Cardiac muscle cell (in vitro differentiated cells and primary cell): ENCODE measurements around the gene PPP1R2C. TPM values are rescaled to one million over a fixed set of nuclear protein-coding genes. Genes with fewer than 3 reads are reported as not detected.

Experiments used
- DNase-seq, 2 donors: peaks; one replicate each; pipeline versions ENCODE4 v3.0.0 to v3.0.0-alpha.2; 2010 to 2017; ENCODE audit warnings: low read depth in 1 of 2, low spot score in 1 of 2
- H3K27ac ChIP-seq: fragments of 200-600 bp; sonication (generic); 2 replicates; pipeline ENCODE4 v1.5.1; 2016
- H3K27me3 ChIP-seq: fragments of 200-600 bp; sonication (generic); 2 replicates; pipeline ENCODE4 v1.6.0; 2016; ENCODE audit warnings: control low read depth
- H3K36me3 ChIP-seq: fragments of 200-600 bp; sonication (generic); 2 replicates; pipeline ENCODE4 v1.5.1; 2016; ENCODE audit warnings: control low read depth
- H3K4me1 ChIP-seq: fragments of 200-600 bp; sonication (generic); 2 replicates; pipeline ENCODE4 v1.8.1; 2017; ENCODE audit warnings: low read depth, mild to moderate bottlenecking, mixed run types
- H3K4me3 ChIP-seq: fragments of 200-600 bp; sonication (generic); 2 replicates; pipeline ENCODE4 v1.5.1; 2016; ENCODE audit warnings: mild to moderate bottlenecking
- H3K9me3 ChIP-seq: fragments of 200-600 bp; sonication (generic); 2 replicates; pipeline ENCODE4 v1.5.1; 2017; ENCODE audit warnings: low read depth, mild to moderate bottlenecking, control low read depth
- polyA plus RNA-seq: library from polyadenylated mRNA; unstranded; fragments of >200 nt; fragmentation: Nextera tagmentation; extraction: Ambion mirVana; gene quantifications from 2 replicates; pipeline ENCODE4 v1.2.1, GENCODE V29; 2016
- total RNA-seq: library from RNA; depleted of rRNA; stranded (reverse); fragments of >200 nt; gene quantifications from 2 replicates; pipeline ENCODE4 v1.2.3, GENCODE V29; 2016
- TF ChIP-seq, protein P1 (sequence below): IDR thresholded peaks from 2 replicates; pipeline ENCODE4 v1.5.1; 2012; ENCODE audit warnings: low read depth, mild to moderate bottlenecking, low read length

PPP1R2C gene
- total and polyA plus RNA-seq, 2 experiments from 2014 or later = not detected

DNA sequence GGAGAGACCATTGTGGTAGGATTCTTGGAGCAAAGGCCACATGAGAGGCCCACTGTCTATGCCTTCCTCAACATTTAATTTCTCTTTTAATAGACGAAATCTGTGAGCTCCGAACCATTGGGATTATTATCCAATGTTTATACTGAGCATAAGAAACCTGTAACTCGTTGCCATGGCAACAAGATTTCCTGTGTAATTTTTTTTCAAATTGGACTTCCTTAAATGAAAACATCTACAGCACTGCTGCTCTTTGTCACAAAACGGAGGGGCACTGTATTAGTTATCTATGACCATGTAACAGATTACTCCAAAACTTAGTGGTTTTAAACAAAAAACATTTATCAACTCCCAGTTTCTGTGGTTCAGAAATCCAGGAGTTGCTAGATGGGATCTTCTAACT is 38.7 kb downstream of the PPP1R2C start:
- TF ChIP-seq, protein P1, sequence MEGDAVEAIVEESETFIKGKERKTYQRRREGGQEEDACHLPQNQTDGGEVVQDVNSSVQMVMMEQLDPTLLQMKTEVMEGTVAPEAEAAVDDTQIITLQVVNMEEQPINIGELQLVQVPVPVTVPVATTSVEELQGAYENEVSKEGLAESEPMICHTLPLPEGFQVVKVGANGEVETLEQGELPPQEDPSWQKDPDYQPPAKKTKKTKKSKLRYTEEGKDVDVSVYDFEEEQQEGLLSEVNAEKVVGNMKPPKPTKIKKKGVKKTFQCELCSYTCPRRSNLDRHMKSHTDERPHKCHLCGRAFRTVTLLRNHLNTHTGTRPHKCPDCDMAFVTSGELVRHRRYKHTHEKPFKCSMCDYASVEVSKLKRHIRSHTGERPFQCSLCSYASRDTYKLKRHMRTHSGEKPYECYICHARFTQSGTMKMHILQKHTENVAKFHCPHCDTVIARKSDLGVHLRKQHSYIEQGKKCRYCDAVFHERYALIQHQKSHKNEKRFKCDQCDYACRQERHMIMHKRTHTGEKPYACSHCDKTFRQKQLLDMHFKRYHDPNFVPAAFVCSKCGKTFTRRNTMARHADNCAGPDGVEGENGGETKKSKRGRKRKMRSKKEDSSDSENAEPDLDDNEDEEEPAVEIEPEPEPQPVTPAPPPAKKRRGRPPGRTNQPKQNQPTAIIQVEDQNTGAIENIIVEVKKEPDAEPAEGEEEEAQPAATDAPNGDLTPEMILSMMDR = no peak
- no peaks in the 10 kb centered on the region for H3K4me1 ChIP-seq
- no peaks in the 10 kb centered on the region for H3K27me3 ChIP-seq
- peak in 1 of 2 donors; percentile 61 for DNase-seq
- H3K4me3 ChIP-seq = no peak overlapping the region
- no peak overlapping the region for H3K27ac ChIP-seq
- no peaks in the 10 kb centered on the region for H3K36me3 ChIP-seq
- H3K9me3 ChIP-seq = no peaks in the 10 kb centered on the region

DNA sequence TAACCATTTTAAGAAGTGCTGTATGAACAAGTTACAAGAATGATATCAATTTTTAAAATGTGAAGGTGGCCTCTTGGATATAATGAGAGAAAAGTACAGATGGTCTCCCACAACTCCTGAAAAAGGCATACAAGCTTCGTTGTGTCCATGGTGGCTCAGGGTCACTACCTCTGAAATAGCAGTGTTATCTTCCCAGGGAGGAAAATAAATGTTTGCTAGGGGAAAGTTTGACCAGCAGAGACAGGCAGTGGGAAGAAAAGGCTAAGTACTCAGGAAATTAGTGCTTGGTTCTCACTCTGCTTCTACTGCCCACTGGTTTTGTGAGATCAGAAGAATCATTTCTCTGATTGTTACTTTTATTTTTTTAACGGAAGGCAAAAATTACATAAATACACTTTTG is 39.4 kb downstream of the PPP1R2C start:
- Histone ChIP-seq H3K36me3 (no peaks in the 10 kb centered on the region), H3K4me1 (no peaks in the 10 kb centered on the region), H3K4me3 (no peak overlapping the region), H3K9me3 (no peaks in the 10 kb centered on the region), H3K27ac (no peak overlapping the region), H3K27me3 (no peaks in the 10 kb centered on the region)
- TF ChIP-seq, protein P1 = no peak
- DNase-seq = no peak

DNA sequence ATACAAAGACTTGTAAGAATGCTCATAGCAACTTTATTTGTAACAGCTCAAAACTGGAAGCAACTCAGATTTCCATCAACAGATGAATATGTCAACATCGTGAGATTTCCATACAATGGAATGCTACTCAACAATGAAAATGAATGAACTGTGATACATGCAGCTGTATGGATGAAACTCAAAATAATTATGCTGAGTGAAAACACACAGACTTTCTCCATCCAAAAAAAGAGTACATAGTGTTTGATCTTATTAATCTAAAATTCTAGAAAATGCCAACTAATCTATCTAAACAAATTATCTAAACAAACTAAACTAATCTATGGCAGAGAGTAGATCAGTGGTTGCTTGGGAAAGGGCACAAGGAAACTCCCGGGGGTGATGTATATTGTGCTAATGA is 42.7 kb downstream of the PPP1R2C start:
- Histone ChIP-seq H3K27ac (no peak overlapping the region), H3K27me3 (no peaks in the 10 kb centered on the region), H3K4me1 (no peaks in the 10 kb centered on the region), H3K36me3 (no peaks in the 10 kb centered on the region), H3K4me3 (no peak overlapping the region), H3K9me3 (no peaks in the 10 kb centered on the region)
- no peak for DNase-seq
- TF ChIP-seq, protein P1 = no peak

GRCh38 chrX:42732506-42732905 is 45.5 kb downstream of the PPP1R2C start:
- TF ChIP-seq, protein P1 = no peak
- Histone ChIP-seq H3K9me3 (no peaks in the 10 kb centered on the region), H3K36me3 (no peaks in the 10 kb centered on the region), H3K27me3 (no peaks in the 10 kb centered on the region), H3K27ac (no peak overlapping the region), H3K4me3 (no peak overlapping the region), H3K4me1 (no peaks in the 10 kb centered on the region)
- DNase-seq = peak in 1 of 2 donors; percentile 80
